Stimulated activated CD8-positive, alpha-beta memory T cell treated with anti-CD3 and anti-CD28 coated beads, Interleukin-4, amount 100 ng/mL, for 24 hours (primary cell): ENCODE measurements around the gene AAK1.

Experiments used
- DNase-seq: peaks from one replicate; pipeline ENCODE4 v3.0.0-alpha.2; 2020; ENCODE audit warnings: low read depth

AAK1 gene

GRCh38 chr2:69491864-69492263 lies 151.7 kb downstream of the AAK1 start:
- no peak for DNase-seq

- DNase-seq: no peak
Measured at GRCh38 chr2:69490486-69490885, 153.1 kb downstream of the AAK1 start.

GRCh38 chr2:69489793-69490192 lies 153.7 kb downstream of the AAK1 start:
- no peak for DNase-seq

- DNase-seq: no peak
Measured at GRCh38 chr2:69483696-69484095, 159.8 kb downstream of the AAK1 start.

- no peak for DNase-seq
Measured at GRCh38 chr2:69483024-69483423, 160.5 kb downstream of the AAK1 start.

- DNase-seq: no peak
Measured at GRCh38 chr2:69482471-69482870, 161.1 kb downstream of the AAK1 start.

GRCh38 chr2:69481421-69481820 lies 162.1 kb downstream of the AAK1 start:
- no peak for DNase-seq

- no peak for DNase-seq
Measured at GRCh38 chr2:69477627-69478026, 165.9 kb downstream of the AAK1 start.

GRCh38 chr2:69474688-69475087 lies 168.9 kb downstream of the AAK1 start:
- no peak for DNase-seq

- no peak for DNase-seq
Measured at GRCh38 chr2:69471793-69472192, 171.7 kb downstream of the AAK1 start.

GRCh38 chr2:69470911-69471310 lies 172.6 kb downstream of the AAK1 start:
- no peak for DNase-seq

GRCh38 chr2:69469784-69470183 lies 173.8 kb downstream of the AAK1 start:
- DNase-seq: no peak

GRCh38 chr2:69469375-69469774 lies 174.2 kb downstream of the AAK1 start:
- no peak for DNase-seq

- no peak for DNase-seq
Measured at GRCh38 chr2:69466728-69467127, 176.8 kb downstream of the AAK1 start.

- DNase-seq: no peak
Measured at GRCh38 chr2:69465513-69466456, 177.8 kb downstream of the AAK1 start.

GRCh38 chr2:69464575-69464974 lies 179.0 kb downstream of the AAK1 start:
- DNase-seq: no peak

- DNase-seq: no peak
Measured at GRCh38 chr2:69462780-69463179, 180.8 kb downstream of the AAK1 start.

GRCh38 chr2:69461404-69461803 lies 182.1 kb downstream of the AAK1 start:
- no peak for DNase-seq

GRCh38 chr2:69459936-69460335 lies 183.6 kb downstream of the AAK1 start:
- DNase-seq: no peak

GRCh38 chr2:69456950-69457445 lies 186.5 kb downstream of the AAK1 start:
- DNase-seq: no peak

- DNase-seq: no peak
Measured at GRCh38 chr2:69456154-69456553, 187.4 kb downstream of the AAK1 start.

- no peak for DNase-seq
Measured at GRCh38 chr2:69454976-69455375, 188.6 kb downstream of the AAK1 start.

GRCh38 chr2:69453475-69454129 lies 189.9 kb downstream of the AAK1 start:
- DNase-seq: no peak
